GM23338 (cell line): ENCODE data around the gene BMPER. TPM values are rescaled to one million over a fixed set of nuclear protein-coding genes. Genes with fewer than 3 reads are reported as not detected.

Experiments used
- ATAC-seq: fragments of 200-7000 bp; cut with Tn5 transposase; 3 replicates; pipeline ENCODE4 v1.9.1; 2020
- DNase-seq: peaks from one replicate; pipeline ENCODE4 v3.0.0-alpha.2; 2015; ENCODE audit warnings: low spot score
- H2AFZ ChIP-seq: fragments of 200-600 bp; sonication (generic); 2 replicates; pipeline ENCODE4 v1.8.0; 2016; ENCODE audit warnings: antibody characterized with exemption, mild to moderate bottlenecking, moderate library complexity
- H3F3A ChIP-seq: fragments of 200-600 bp; sonication (generic); replicated peaks from 2 replicates; pipeline ENCODE4 v1.8.0; 2017; ENCODE audit warnings: antibody characterized with exemption, mixed run types, low read depth
- H3K27ac ChIP-seq: fragments of 200-600 bp; sonication (generic); 2 replicates; pipeline ENCODE4 v1.6.1; 2016; ENCODE audit warnings: low read depth
- H3K27me3 ChIP-seq: fragments of 200-600 bp; sonication (generic); 2 replicates; pipeline ENCODE4 v1.8.0; 2016; ENCODE audit warnings: mild to moderate bottlenecking, mixed run types, moderate library complexity; ENCODE audit not compliant: insufficient read depth
- H3K36me3 ChIP-seq: fragments of 200-600 bp; sonication (generic); 2 replicates; pipeline ENCODE4 v1.8.0; 2016; ENCODE audit warnings: mild to moderate bottlenecking; ENCODE audit not compliant: insufficient read depth
- H3K4me1 ChIP-seq: fragments of 200-600 bp; sonication (generic); 2 replicates; pipeline ENCODE4 v1.8.0; 2016; ENCODE audit warnings: mild to moderate bottlenecking, moderate library complexity; ENCODE audit not compliant: insufficient read depth
- H3K4me2 ChIP-seq: fragments of 200-600 bp; sonication (generic); 2 replicates; pipeline ENCODE4 v1.7.1; 2017; ENCODE audit warnings: mixed run types
- H3K4me3 ChIP-seq: fragments of 200-600 bp; sonication (generic); 2 replicates; pipeline ENCODE4 v1.6.1; 2016; ENCODE audit warnings: mixed run types
- H3K79me2 ChIP-seq: fragments of 200-600 bp; sonication (generic); replicated peaks from 2 replicates; pipeline ENCODE4 v1.8.0; 2017; ENCODE audit warnings: mild to moderate bottlenecking; ENCODE audit not compliant: insufficient read depth
- H3K9me2 ChIP-seq: fragments of 200-600 bp; sonication (generic); 2 replicates; pipeline ENCODE4 v1.8.0; 2017; ENCODE audit not compliant: insufficient read depth
- H4K20me1 ChIP-seq: fragments of 200-600 bp; sonication (generic); replicated peaks from 2 replicates; pipeline ENCODE4 v1.8.0; 2017; ENCODE audit warnings: mild to moderate bottlenecking; ENCODE audit not compliant: insufficient read depth
- H3K27ac Mint-ChIP-seq: 2 replicates; pipeline ENCODE4 v1.8.0; 2020; ENCODE audit warnings: inconsistent platforms, mild to moderate bottlenecking, moderate library complexity, mixed read lengths
- H3K27me3 Mint-ChIP-seq: 3 replicates; pipeline ENCODE4 v1.8.0; 2022; ENCODE audit warnings: low read depth, mild to moderate bottlenecking, moderate library complexity, mixed read lengths, inconsistent platforms; ENCODE audit not compliant: insufficient read depth, poor library complexity
- H3K36me3 Mint-ChIP-seq: 3 replicates; pipeline ENCODE4 v1.8.0; 2021; ENCODE audit warnings: low read depth, mild to moderate bottlenecking, inconsistent platforms, moderate library complexity, mixed read lengths
- H3K4me1 Mint-ChIP-seq: 3 replicates; pipeline ENCODE4 v1.8.0; 2020; ENCODE audit warnings: mild to moderate bottlenecking, inconsistent platforms, mixed read lengths
- H3K4me3 Mint-ChIP-seq: 3 replicates; pipeline ENCODE4 v1.8.0; 2021; ENCODE audit warnings: moderate library complexity, mild to moderate bottlenecking, inconsistent platforms, mixed read lengths
- H3K9me3 Mint-ChIP-seq: 3 replicates; pipeline ENCODE4 v1.8.0; 2020; ENCODE audit warnings: moderate library complexity, mild to moderate bottlenecking, inconsistent platforms, mixed read lengths
- CREB1 ChIP-seq: fragments of 250-450 bp; sonication (Bioruptor Pico); IDR thresholded peaks from 2 replicates; pipeline ENCODE4 v1.5.0; 2020; ENCODE audit warnings: low read depth, mild to moderate bottlenecking, moderate library complexity
- EZH2 ChIP-seq: fragments of 200-600 bp; sonication (generic); IDR thresholded peaks from one replicate; pipeline ENCODE4 v1.8.0; 2017; ENCODE audit warnings: antibody characterized with exemption, mild to moderate bottlenecking, low read depth; ENCODE audit not compliant: unreplicated experiment
- EZH2phosphoT487 ChIP-seq: fragments of 200-600 bp; sonication (generic); IDR thresholded peaks from one replicate; pipeline ENCODE4 v1.8.1; 2018; ENCODE audit warnings: antibody characterized with exemption; ENCODE audit not compliant: unreplicated experiment
- JUNB ChIP-seq: IDR thresholded peaks from one replicate; pipeline ENCODE4 v1.6.1; 2016; ENCODE audit warnings: antibody characterized with exemption; ENCODE audit not compliant: unreplicated experiment
- NANOG ChIP-seq: IDR thresholded peaks from 2 replicates; pipeline ENCODE4 v1.6.1; 2016; ENCODE audit warnings: antibody characterized with exemption, borderline replicate concordance
- POLR2AphosphoS5 ChIP-seq: IDR thresholded peaks from 2 replicates; pipeline ENCODE4 v1.6.1; 2016; ENCODE audit warnings: antibody characterized with exemption, low read depth
- STAT1 ChIP-seq: IDR thresholded peaks from one replicate; pipeline ENCODE4 v1.6.1; 2016; ENCODE audit warnings: antibody characterized with exemption; ENCODE audit not compliant: unreplicated experiment
- ZNF114 ChIP-seq: fragments of 250-450 bp; sonication (Bioruptor Pico); IDR thresholded peaks from 2 replicates; pipeline ENCODE4 v1.5.0; 2020; ENCODE audit warnings: mild to moderate bottlenecking, moderate library complexity
- ZNF331 ChIP-seq: fragments of 250-450 bp; sonication (Bioruptor Pico); IDR thresholded peaks from 2 replicates; pipeline ENCODE4 v1.5.0; 2020; ENCODE audit warnings: low read depth, mild to moderate bottlenecking, moderate library complexity
- polyA plus RNA-seq: library from polyadenylated mRNA; unstranded; fragments of >200 nt; fragmentation: Nextera tagmentation; extraction: Ambion mirVana; gene quantifications from 2 replicates; pipeline ENCODE4 v1.2.1, GENCODE V29; 2016
- total RNA-seq: library from RNA; depleted of rRNA; stranded (reverse); fragments of >200 nt; shearing (Covaris generic); gene quantifications from 2 replicates; pipeline ENCODE4 v1.2.3, GENCODE V29; 2014
- TF ChIP-seq, protein P1 (sequence below): IDR thresholded peaks from one replicate; pipeline ENCODE4 v1.6.1; 2018; ENCODE audit warnings: antibody characterized with exemption; ENCODE audit not compliant: unreplicated experiment
- TF ChIP-seq, protein P2 (sequence below): fragments of 250-450 bp; sonication (Bioruptor Pico); IDR thresholded peaks from 2 replicates; pipeline ENCODE4 v1.5.0; 2020; ENCODE audit warnings: mild to moderate bottlenecking, moderate library complexity
- TF ChIP-seq, protein P3 (sequence below): IDR thresholded peaks from 2 replicates; pipeline ENCODE4 v1.6.1; 2016; ENCODE audit warnings: antibody characterized with exemption
- TF ChIP-seq, protein P4 (sequence below), 2 experiments: fragments of 200-600 bp in 1 of 2; sonication (generic) in 1 of 2; conservative IDR thresholded peaks; 2 replicates each; pipeline versions ENCODE4 v1.5.1 to v1.6.1; 2016 to 2017; ENCODE audit warnings: antibody characterized with exemption in 2 of 2, low read depth in 2 of 2, mild to moderate bottlenecking in 2 of 2, moderate library complexity in 1 of 2

The BMPER gene
- total and polyA plus RNA-seq, 2 experiments from 2014 or later: 0.53 to 1.4 TPM

DNA sequence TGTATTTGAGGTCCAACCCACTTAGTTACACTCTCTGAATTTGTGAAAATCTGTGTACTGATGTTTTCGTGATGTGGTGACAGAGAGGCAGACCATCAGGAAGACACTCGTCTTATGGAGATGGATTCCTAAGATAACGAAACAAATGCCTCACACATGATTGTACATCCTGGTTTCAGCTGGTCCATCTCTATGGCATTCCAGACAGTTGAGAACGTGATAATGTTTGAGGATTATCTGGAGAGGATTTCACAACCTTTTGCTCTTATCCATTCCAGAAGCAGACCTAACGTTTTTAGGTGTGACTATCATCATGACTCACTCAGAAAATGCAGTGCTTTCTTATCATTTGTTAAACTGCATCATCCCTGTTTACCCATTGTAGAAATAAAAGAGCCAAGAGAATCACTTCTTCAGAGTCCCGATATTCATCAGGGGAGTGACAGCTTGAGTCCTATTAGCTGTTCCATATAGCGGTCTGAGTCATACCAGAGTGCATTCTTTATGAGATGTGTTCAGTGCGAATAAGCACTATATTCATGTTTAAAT is 74.5 kb downstream of the BMPER start:
- no peaks in the 10 kb centered on the region for H3K27me3 ChIP-seq
- ATAC-seq: no peak
- peaks cover 2% of the 10 kb centered on the region for H3K27me3 Mint-ChIP-seq
- H2AFZ ChIP-seq: no peak overlapping the region
- no peak overlapping the region for H3K27ac ChIP-seq
- H4K20me1 ChIP-seq: no peaks in the 10 kb centered on the region
- TF ChIP-seq JUNB: no peak
- TF ChIP-seq, protein P1, sequence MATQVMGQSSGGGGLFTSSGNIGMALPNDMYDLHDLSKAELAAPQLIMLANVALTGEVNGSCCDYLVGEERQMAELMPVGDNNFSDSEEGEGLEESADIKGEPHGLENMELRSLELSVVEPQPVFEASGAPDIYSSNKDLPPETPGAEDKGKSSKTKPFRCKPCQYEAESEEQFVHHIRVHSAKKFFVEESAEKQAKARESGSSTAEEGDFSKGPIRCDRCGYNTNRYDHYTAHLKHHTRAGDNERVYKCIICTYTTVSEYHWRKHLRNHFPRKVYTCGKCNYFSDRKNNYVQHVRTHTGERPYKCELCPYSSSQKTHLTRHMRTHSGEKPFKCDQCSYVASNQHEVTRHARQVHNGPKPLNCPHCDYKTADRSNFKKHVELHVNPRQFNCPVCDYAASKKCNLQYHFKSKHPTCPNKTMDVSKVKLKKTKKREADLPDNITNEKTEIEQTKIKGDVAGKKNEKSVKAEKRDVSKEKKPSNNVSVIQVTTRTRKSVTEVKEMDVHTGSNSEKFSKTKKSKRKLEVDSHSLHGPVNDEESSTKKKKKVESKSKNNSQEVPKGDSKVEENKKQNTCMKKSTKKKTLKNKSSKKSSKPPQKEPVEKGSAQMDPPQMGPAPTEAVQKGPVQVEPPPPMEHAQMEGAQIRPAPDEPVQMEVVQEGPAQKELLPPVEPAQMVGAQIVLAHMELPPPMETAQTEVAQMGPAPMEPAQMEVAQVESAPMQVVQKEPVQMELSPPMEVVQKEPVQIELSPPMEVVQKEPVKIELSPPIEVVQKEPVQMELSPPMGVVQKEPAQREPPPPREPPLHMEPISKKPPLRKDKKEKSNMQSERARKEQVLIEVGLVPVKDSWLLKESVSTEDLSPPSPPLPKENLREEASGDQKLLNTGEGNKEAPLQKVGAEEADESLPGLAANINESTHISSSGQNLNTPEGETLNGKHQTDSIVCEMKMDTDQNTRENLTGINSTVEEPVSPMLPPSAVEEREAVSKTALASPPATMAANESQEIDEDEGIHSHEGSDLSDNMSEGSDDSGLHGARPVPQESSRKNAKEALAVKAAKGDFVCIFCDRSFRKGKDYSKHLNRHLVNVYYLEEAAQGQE: no peak
- no peak for TF ChIP-seq EZH2
- TF ChIP-seq ZNF331 (CRISPR knock-in tag): no peak
- no peak for TF ChIP-seq ZNF114 (CRISPR knock-in tag)
- no peak for TF ChIP-seq CREB1 (CRISPR knock-in tag)
- TF ChIP-seq, protein P2, sequence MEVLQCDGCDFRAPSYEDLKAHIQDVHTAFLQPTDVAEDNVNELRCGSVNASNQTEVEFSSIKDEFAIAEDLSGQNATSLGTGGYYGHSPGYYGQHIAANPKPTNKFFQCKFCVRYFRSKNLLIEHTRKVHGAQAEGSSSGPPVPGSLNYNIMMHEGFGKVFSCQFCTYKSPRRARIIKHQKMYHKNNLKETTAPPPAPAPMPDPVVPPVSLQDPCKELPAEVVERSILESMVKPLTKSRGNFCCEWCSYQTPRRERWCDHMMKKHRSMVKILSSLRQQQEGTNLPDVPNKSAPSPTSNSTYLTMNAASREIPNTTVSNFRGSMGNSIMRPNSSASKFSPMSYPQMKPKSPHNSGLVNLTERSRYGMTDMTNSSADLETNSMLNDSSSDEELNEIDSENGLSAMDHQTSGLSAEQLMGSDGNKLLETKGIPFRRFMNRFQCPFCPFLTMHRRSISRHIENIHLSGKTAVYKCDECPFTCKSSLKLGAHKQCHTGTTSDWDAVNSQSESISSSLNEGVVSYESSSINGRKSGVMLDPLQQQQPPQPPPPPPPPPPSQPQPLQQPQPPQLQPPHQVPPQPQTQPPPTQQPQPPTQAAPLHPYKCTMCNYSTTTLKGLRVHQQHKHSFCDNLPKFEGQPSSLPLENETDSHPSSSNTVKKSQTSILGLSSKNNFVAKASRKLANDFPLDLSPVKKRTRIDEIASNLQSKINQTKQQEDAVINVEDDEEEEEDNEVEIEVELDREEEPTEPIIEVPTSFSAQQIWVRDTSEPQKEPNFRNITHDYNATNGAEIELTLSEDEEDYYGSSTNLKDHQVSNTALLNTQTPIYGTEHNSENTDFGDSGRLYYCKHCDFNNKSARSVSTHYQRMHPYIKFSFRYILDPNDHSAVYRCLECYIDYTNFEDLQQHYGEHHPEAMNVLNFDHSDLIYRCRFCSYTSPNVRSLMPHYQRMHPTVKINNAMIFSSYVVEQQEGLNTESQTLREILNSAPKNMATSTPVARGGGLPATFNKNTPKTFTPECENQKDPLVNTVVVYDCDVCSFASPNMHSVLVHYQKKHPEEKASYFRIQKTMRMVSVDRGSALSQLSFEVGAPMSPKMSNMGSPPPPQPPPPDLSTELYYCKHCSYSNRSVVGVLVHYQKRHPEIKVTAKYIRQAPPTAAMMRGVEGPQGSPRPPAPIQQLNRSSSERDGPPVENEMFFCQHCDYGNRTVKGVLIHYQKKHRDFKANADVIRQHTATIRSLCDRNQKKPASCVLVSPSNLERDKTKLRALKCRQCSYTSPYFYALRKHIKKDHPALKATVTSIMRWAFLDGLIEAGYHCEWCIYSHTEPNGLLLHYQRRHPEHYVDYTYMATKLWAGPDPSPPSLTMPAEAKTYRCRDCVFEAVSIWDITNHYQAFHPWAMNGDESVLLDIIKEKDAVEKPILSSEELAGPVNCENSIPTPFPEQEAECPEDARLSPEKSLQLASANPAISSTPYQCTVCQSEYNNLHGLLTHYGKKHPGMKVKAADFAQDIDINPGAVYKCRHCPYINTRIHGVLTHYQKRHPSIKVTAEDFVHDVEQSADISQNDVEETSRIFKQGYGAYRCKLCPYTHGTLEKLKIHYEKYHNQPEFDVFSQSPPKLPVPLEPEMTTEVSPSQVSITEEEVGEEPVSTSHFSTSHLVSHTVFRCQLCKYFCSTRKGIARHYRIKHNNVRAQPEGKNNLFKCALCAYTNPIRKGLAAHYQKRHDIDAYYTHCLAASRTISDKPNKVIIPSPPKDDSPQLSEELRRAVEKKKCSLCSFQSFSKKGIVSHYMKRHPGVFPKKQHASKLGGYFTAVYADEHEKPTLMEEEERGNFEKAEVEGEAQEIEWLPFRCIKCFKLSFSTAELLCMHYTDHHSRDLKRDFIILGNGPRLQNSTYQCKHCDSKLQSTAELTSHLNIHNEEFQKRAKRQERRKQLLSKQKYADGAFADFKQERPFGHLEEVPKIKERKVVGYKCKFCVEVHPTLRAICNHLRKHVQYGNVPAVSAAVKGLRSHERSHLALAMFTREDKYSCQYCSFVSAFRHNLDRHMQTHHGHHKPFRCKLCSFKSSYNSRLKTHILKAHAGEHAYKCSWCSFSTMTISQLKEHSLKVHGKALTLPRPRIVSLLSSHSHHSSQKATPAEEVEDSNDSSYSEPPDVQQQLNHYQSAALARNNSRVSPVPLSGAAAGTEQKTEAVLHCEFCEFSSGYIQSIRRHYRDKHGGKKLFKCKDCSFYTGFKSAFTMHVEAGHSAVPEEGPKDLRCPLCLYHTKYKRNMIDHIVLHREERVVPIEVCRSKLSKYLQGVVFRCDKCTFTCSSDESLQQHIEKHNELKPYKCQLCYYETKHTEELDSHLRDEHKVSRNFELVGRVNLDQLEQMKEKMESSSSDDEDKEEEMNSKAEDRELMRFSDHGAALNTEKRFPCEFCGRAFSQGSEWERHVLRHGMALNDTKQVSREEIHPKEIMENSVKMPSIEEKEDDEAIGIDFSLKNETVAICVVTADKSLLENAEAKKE: no peak
- TF ChIP-seq, protein P3, sequence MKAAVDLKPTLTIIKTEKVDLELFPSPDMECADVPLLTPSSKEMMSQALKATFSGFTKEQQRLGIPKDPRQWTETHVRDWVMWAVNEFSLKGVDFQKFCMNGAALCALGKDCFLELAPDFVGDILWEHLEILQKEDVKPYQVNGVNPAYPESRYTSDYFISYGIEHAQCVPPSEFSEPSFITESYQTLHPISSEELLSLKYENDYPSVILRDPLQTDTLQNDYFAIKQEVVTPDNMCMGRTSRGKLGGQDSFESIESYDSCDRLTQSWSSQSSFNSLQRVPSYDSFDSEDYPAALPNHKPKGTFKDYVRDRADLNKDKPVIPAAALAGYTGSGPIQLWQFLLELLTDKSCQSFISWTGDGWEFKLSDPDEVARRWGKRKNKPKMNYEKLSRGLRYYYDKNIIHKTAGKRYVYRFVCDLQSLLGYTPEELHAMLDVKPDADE: no peak
- TF ChIP-seq, protein P4, sequence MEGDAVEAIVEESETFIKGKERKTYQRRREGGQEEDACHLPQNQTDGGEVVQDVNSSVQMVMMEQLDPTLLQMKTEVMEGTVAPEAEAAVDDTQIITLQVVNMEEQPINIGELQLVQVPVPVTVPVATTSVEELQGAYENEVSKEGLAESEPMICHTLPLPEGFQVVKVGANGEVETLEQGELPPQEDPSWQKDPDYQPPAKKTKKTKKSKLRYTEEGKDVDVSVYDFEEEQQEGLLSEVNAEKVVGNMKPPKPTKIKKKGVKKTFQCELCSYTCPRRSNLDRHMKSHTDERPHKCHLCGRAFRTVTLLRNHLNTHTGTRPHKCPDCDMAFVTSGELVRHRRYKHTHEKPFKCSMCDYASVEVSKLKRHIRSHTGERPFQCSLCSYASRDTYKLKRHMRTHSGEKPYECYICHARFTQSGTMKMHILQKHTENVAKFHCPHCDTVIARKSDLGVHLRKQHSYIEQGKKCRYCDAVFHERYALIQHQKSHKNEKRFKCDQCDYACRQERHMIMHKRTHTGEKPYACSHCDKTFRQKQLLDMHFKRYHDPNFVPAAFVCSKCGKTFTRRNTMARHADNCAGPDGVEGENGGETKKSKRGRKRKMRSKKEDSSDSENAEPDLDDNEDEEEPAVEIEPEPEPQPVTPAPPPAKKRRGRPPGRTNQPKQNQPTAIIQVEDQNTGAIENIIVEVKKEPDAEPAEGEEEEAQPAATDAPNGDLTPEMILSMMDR (conservative IDR thresholded peaks at IDR 0.05; ENCODE audit: low read depth in 2 of 2): no peak
- no peak for TF ChIP-seq NANOG
- TF ChIP-seq EZH2phosphoT487: no peak
- TF ChIP-seq POLR2AphosphoS5: no peak
- TF ChIP-seq STAT1: no peak
- no peaks in the 10 kb centered on the region for H3K9me2 ChIP-seq
- H3K4me3 ChIP-seq: no peak overlapping the region
- no peaks in the 10 kb centered on the region for H3F3A ChIP-seq
- H3K36me3 ChIP-seq: no peaks in the 10 kb centered on the region
- no peak overlapping the region for H3K27ac Mint-ChIP-seq
- DNase-seq: no peak
- H3K4me3 Mint-ChIP-seq: no peak overlapping the region
- no peaks in the 10 kb centered on the region for H3K36me3 Mint-ChIP-seq
- H3K79me2 ChIP-seq: no peaks in the 10 kb centered on the region
- no peaks in the 10 kb centered on the region for H3K9me3 Mint-ChIP-seq
- H3K4me1 Mint-ChIP-seq: peaks cover 5% of the 10 kb centered on the region
- no peak overlapping the region for H3K4me2 ChIP-seq
- H3K4me1 ChIP-seq: no peaks in the 10 kb centered on the region
